ENCODE measurements around the gene TM7SF3.
"Not testable (repeated sequence)": the region's sequence is repeated elsewhere in the genome, so short reads cannot be mapped to it uniquely, and the experiment has no call there.

Gene TM7SF3

GRCh38 chr12:26976687-26977086 lies 37.5 kb downstream of the TM7SF3 start:
- DNase-seq = no peak

GRCh38 chr12:26971963-26972362 lies 42.2 kb downstream of the TM7SF3 start:
- DNase-seq = no peak

- DNase-seq = no peak
Measured at GRCh38 chr12:26970136-26970535, 44.0 kb downstream of the TM7SF3 start.

- no peak for DNase-seq
Measured at GRCh38 chr12:26966842-26967241, 47.3 kb downstream of the TM7SF3 start.

GRCh38 chr12:26963413-26963812 lies 50.8 kb downstream of the TM7SF3 start:
- DNase-seq = no peak

GRCh38 chr12:26961803-26962202 lies 52.4 kb downstream of the TM7SF3 start:
- DNase-seq = no peak

GRCh38 chr12:26961391-26961790 lies 52.8 kb downstream of the TM7SF3 start:
- DNase-seq = not testable (repeated sequence)

GRCh38 chr12:26954027-26954426 lies 60.2 kb downstream of the TM7SF3 start:
- no peak for DNase-seq

GRCh38 chr12:26953447-26953846 lies 60.7 kb downstream of the TM7SF3 start:
- no peak for DNase-seq

- DNase-seq = no peak
Measured at GRCh38 chr12:26948309-26948708, 65.9 kb downstream of the TM7SF3 start.

GRCh38 chr12:26941215-26941594 lies 73.0 kb downstream of the TM7SF3 start:
- DNase-seq = no peak

GRCh38 chr12:26940516-26941214 lies 73.5 kb downstream of the TM7SF3 start:
- no peak for DNase-seq

GRCh38 chr12:26939953-26940352 lies 74.2 kb downstream of the TM7SF3 start:
- no peak for DNase-seq

GRCh38 chr12:26939192-26939832 lies 74.9 kb downstream of the TM7SF3 start:
- DNase-seq = no peak

- DNase-seq = no peak
Measured at GRCh38 chr12:26938701-26939062, 75.5 kb downstream of the TM7SF3 start.

GRCh38 chr12:26937863-26938700 lies 76.1 kb downstream of the TM7SF3 start, which contains the start of the genes FGFR1OP2 and INTS13:
Gene FGFR1OP2, plus strand, starts transcription at chr12:26938470. Its CDS starts 15,689 bp downstream, at chr12:26954159.
Gene INTS13, minus strand, starts transcription at chr12:26937981. Its CDS starts 1,178 bp downstream, at chr12:26936803.
- DNase-seq = peak; percentile 77

- DNase-seq = no peak
Measured at GRCh38 chr12:26937443-26937862, 76.7 kb downstream of the TM7SF3 start.

GRCh38 chr12:26936559-26937442 lies 77.4 kb downstream of the TM7SF3 start:
- no peak for DNase-seq

GRCh38 chr12:26935636-26936378 lies 78.4 kb downstream of the TM7SF3 start:
- no peak for DNase-seq

- DNase-seq = no peak
Measured at GRCh38 chr12:26929590-26929989, 84.6 kb downstream of the TM7SF3 start.

- no peak for DNase-seq
Measured at GRCh38 chr12:26928661-26929060, 85.5 kb downstream of the TM7SF3 start.
